Fibroblast of skin of abdomen (primary cell): ENCODE data around the gene EYS.

Experiments
- DNase-seq: peaks from one replicate; pipeline ENCODE4 v3.0.0-alpha.2; 2013

EYS gene

GRCh38 chr6:64948261-64948660 lies 758.8 kb downstream of the EYS start:
- no peak for DNase-seq

- no peak for DNase-seq
These were observed 761.6 kb downstream of the EYS start for GRCh38 chr6:64945450-64945849.

DNA sequence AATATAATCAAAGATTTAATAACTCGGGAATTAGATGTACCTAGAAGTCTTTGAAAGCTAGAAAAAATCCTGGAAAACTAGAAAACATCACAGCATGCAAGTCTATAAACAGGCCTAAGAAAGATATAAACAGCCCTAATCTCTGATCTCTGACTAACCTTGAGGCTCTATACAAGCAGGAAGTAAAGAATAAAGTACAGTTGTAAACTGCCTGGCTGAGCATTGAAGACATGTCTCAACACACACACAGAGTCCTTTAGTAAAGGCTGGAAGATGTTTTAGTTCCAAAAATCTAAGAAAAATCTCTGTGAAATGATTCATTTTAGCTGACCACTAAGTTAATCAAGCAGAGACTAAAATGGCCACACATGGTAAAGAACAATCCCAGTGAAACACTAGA lies 774.5 kb downstream of the EYS start:
- DNase-seq: no peak

GRCh38 chr6:64930681-64931080 lies 776.3 kb downstream of the EYS start:
- DNase-seq: no peak

DNA sequence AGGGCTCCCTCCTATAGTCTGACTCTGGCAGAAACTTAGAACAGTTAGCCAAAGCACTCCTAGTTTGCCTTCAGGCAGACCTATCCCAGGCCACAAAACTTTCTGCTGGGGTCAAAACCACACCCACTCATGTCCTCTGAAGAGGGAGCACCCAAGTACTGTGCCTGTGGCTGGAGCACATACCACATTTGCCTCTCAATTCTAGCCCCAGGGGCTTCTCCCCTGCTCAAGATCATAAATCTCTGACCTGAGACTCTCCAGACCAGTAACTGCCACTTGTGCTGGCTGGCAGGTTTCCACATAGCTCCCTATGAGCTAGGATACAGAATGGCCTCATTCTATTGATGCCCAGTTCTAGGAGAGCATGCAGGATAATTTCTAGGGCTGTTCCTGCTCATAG lies 781.0 kb downstream of the EYS start:
- no peak for DNase-seq

DNA sequence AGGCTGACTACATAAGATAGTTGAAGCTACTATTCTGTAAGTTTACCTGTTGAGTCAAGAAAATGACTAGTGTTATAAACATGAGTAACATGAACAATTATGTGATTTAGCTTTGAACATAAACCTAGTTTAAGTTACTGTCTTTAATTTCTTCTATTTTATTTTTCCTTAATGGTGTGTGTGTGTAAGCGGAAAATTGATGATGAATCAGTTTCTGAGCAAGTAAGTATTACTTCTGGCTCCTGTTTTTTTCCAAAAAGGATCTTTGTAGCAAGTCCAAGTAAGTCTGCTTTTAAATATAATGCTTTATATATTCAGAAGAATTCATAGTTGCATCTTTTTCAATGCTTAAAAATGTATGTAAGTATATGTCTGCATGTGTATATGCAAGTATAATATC lies 786.8 kb downstream of the EYS start:
- no peak for DNase-seq

- DNase-seq: no peak
These were observed 792.9 kb downstream of the EYS start for GRCh38 chr6:64914124-64914523.

DNA sequence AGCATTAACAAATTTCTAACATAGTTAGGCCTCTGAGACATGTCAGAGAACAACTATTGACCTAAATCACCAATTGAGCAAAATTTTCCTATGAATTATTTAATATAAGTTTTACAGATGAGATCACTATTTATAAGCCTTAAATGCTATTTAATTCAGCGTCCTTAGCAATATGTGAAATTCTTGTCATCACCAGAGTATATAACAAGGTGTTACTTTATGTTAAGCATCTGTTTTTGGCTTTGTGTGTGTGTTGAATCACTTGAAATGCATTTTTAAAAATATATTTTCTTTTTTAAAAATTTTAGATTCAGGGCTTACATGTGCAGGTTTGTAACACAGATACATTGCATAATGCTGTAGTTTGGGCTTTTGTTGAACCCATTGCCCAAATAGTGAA lies 794.1 kb downstream of the EYS start:
- DNase-seq: no peak

- no peak for DNase-seq
These were observed 798.9 kb downstream of the EYS start for GRCh38 chr6:64908104-64908503.

DNA sequence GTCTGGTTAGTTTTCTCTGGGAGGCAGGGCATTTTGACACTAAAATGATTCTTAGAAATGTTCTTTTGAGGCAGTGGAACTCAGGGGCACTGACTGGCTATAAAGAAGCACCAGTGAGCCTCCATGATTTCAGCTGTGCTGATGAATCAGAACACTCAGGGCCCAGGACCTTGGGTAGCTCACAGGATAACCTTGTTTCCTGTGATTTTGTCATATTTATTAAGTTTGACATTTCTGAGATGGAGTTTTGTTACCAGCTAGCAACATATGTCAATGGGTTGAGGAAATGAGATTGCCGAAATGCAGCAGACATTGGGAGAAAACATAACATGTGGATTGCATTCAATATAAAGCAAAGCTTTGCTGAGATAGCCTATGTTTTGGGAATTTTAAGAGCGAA lies 802.4 kb downstream of the EYS start:
- no peak for DNase-seq

DNA sequence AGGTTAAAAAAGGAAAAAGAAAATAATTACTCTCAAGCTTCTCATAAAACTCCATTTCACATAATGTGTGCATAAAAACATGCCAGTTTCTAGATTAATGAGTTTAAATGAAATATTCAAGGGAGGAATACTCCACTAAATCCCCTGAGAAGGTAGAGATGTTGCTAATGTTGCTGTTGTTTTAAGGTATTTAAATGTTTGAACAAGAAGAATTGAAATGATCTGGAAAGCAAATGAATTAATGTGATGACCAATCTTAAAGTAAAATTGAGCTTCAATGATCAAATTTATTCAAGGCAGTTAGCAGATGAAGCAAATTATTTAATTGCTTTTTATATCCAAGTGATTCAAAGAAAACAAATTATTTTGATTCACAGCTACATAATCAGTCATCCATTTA lies 804.4 kb downstream of the EYS start:
- no peak for DNase-seq

GRCh38 chr6:64896939-64897338 lies 810.1 kb downstream of the EYS start:
- no peak for DNase-seq

DNA sequence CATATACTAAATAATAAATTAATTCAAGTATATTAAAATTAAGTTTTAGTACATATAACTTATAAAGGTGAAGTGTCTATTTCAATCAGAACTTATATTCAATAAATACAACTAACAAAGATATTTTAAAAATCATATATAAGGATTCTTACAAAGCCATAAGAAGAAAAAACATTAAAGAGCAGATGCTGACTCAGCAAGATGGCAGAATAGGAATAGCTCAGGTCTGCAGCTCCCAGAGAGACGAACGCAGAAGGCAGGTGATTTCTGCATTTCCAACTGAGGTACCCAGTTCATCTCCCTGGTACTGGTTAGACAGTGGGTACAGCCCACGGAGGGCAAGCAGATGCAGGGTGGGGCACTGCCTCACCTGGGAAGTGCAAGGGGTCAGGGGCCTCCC lies 811.1 kb downstream of the EYS start:
- DNase-seq: no peak

GRCh38 chr6:64890609-64891008 lies 816.4 kb downstream of the EYS start:
- DNase-seq: peak; percentile 0

DNA sequence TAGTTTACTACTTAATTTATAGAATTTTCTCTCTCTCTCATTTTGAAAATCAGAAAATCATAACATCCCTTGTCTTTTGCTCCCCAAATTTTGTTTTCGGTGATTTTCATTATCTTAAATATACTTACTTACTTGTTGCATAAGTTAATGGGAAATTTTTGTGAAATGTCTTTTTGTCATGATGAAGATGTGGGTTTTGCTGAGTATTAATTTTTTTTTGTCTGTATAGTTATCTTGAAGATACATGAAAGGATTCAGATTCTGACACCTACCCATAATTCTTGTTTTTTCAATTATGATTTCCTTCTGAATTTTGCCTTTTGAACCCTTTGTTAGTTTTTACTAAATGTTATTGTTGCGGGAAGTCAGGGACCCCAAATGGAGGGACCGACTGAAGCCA lies 817.9 kb downstream of the EYS start:
- DNase-seq: no peak

DNA sequence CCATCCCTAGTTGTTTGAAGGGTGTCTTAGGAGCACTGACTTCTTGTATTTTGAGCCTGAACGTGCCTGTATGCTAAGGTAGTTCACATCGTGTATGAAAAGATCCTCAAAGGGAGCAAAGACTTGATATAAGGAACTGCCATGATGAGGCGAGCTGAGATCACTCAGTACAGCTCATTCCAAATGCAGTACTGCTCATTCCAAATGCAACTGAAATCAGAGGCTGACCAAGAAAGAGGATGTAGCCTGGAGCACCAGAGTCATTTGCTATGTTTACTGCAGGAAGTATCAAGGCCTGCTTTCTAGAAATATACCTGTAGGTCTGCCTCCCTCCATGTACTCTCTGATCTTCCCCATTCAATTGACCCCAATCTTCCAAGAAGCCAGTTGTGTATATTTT lies 832.2 kb downstream of the EYS start:
- DNase-seq: no peak

- no peak for DNase-seq
These were observed 834.4 kb downstream of the EYS start for GRCh38 chr6:64872633-64873032.

DNA sequence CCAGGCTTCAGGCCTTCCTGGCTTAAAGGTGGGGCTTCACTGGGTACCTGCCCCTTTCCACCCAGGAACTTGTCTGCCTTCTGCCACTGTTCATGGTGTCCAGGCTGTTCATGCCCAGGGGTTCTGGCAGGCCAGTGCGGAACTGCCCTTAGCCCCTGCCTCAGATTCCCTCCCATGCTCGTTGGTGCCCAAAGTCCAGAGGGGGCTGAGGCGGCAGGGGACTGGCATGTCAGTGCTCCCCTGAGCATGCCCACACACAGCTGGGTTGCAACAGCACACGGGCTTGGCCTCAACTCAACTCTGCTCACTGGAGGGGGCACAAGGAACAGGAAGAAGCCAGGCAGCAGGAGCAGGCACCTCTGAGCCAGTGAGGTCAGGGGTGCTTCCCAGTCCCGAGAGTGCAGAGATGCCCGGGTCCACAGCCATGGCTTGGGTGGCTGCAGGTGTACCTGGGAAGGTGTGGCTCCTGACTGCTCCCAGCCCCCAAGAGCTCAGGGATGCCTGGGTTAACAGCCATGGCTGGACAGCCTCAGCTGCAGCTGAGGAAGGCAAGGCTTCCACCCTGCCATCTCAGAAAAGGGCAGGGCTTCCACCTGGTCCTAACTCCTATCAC lies 845.9 kb downstream of the EYS start:
- DNase-seq: no peak

DNA sequence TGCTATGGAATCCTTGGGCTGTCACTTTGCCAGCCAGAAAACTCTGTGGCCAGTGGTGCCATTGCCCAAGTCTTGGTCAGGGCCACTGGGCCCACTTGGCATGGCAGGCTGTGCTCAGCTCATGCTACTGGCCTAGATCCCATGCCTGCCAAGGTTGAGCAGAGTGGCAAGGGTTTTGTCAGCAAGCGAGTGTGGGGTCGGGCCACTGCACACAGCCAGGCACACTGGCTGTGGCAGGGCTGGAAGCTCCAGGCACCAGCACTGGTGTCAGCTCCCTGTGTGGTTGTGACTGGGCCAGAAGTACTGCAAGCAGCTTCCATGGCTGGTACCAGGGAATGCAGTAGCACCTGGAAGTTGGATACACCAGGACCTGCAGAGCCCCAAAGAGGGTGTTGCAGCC lies 846.8 kb downstream of the EYS start:
- no peak for DNase-seq

DNA sequence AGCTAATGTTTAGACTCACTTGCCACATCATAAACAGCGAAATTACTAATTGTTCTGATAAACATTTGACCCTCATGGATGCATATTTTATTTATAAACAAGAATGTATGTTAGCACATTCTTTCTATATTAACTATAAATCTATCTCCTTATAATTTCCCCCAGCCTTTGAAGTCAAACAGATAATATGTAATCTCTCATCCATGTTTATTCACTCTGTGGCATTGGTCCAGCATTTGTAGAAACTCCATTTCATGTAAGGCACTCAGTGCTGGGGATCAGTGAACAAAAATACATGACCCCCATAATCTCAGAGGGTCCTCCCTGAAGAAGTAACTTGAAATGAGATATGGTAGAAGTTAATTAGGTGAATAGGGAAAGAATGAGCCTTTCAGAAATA lies 856.9 kb downstream of the EYS start:
- no peak for DNase-seq

GRCh38 chr6:64848467-64848866 lies 858.6 kb downstream of the EYS start:
- no peak for DNase-seq

DNA sequence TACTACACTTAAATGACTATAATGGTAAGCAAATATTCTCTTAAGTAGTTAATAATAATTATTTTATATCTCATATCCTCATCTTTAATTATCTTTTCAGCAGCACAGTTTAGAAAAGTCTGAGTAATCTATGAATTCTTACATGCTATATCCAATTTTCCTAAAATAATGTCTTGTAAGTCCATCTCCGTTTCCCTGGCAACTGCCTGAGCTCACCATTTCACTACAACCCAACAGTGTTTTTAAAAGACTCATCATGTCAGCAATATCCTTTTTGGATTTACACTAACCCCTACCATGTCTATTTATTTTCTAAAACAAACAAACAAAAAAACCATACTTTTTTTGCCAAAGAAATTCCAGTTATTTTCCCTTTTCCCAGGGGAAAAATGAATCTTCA lies 859.6 kb downstream of the EYS start:
- no peak for DNase-seq

DNA sequence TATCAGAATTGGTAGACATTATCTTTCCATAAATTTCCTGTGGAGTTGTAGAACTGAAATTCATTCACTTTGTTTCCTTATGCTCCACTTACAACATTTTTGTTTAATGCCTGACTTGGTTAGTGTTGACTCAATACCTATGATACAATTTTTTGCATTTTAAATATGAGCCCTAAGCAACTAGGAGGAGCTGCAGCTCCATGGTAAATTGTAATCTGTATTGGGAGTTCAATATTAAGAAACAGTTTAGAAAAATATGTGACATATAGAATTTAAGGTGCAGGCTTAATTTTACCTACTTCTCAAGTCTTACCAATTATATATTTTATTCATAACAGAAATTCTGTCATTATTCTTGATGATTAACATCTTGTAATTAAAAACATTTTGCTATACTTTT lies 868.3 kb downstream of the EYS start:
- no peak for DNase-seq

DNA sequence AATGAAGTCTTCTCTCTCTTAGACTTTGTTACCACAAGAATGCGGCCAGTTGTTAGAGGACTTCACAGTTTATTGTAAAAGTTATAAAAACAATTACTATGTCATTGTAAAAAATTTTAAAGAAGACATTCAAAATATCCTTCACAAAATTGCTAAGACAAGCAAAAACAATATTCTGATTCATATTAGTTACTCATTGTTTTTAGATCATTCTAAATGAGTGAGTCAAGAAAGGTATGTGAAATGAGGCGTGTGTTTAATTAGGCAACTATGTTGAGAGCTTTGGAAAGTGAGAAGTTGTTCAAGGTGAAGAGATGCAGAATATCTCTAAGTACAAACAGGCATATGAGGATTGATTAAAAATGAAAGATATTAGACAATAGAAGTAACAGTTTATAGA lies 875.3 kb downstream of the EYS start:
- no peak for DNase-seq

- no peak for DNase-seq
These were observed 889.5 kb downstream of the EYS start for GRCh38 chr6:64817525-64817924.

DNA sequence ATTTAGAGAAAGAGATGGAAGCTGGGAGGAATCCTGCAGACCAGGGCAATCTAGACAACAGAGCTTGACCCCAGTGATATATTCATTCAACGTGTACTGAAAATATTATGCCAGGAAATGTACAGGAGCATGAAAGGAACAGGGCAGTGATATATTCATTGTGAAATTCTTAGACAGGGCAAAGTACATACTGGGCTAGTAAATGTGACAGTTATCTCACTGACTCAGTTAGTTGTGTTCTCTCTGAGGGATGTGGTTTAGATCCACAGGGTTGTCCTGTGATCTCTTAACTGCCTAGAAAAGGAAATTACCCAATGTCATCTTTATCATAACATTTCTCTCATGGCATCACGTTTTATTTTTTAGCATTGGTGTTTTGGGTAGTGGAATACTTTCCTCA lies 891.3 kb downstream of the EYS start:
- no peak for DNase-seq
